ENCODE results near the gene MCTP1.

GRCh38 chr5:95111141-95111540 lies 173.8 kb downstream of the MCTP1 start:
- TF ChIP-seq POLR2A (IDR thresholded peaks at IDR 0.05; ENCODE audit: borderline replicate concordance, extremely low read depth, insufficient read depth, insufficient read length), result no peak
- TF ChIP-seq, protein P1, sequence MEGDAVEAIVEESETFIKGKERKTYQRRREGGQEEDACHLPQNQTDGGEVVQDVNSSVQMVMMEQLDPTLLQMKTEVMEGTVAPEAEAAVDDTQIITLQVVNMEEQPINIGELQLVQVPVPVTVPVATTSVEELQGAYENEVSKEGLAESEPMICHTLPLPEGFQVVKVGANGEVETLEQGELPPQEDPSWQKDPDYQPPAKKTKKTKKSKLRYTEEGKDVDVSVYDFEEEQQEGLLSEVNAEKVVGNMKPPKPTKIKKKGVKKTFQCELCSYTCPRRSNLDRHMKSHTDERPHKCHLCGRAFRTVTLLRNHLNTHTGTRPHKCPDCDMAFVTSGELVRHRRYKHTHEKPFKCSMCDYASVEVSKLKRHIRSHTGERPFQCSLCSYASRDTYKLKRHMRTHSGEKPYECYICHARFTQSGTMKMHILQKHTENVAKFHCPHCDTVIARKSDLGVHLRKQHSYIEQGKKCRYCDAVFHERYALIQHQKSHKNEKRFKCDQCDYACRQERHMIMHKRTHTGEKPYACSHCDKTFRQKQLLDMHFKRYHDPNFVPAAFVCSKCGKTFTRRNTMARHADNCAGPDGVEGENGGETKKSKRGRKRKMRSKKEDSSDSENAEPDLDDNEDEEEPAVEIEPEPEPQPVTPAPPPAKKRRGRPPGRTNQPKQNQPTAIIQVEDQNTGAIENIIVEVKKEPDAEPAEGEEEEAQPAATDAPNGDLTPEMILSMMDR (IDR thresholded peaks at IDR 0.05 in 2 of 3, conservative IDR thresholded peaks at IDR 0.05 in 1 of 3; ENCODE audit: borderline replicate concordance in 1 of 3, insufficient read depth in 1 of 3, low read depth in 2 of 3, low read length in 2 of 3), result no peak
- TF ChIP-seq, protein P2, sequence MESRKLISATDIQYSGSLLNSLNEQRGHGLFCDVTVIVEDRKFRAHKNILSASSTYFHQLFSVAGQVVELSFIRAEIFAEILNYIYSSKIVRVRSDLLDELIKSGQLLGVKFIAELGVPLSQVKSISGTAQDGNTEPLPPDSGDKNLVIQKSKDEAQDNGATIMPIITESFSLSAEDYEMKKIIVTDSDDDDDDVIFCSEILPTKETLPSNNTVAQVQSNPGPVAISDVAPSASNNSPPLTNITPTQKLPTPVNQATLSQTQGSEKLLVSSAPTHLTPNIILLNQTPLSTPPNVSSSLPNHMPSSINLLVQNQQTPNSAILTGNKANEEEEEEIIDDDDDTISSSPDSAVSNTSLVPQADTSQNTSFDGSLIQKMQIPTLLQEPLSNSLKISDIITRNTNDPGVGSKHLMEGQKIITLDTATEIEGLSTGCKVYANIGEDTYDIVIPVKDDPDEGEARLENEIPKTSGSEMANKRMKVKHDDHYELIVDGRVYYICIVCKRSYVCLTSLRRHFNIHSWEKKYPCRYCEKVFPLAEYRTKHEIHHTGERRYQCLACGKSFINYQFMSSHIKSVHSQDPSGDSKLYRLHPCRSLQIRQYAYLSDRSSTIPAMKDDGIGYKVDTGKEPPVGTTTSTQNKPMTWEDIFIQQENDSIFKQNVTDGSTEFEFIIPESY (IDR thresholded peaks at IDR 0.05; ENCODE audit: extremely low read depth, insufficient replicate concordance, low read length), result no peak
- no peak for TF ChIP-seq REST (IDR thresholded peaks at IDR 0.05; ENCODE audit: low read depth)

Measured in HCT116 (cell line).